ENCODE data around the gene CAPZA2.

GRCh38 chr7:116897661-116898060 is 35.3 kb downstream of the CAPZA2 start:
- TF ChIP-seq EP300 (IDR thresholded peaks at IDR 0.05; ENCODE audit: borderline replicate concordance) (no peak), REST (IDR thresholded peaks at IDR 0.05; ENCODE audit: low read depth) (no peak), TEAD4 (IDR thresholded peaks at IDR 0.05) (no peak), CEBPB (IDR thresholded peaks at IDR 0.05) (no peak), TAF1 (IDR thresholded peaks at IDR 0.05; ENCODE audit: low read depth) (no peak), MAX (IDR thresholded peaks at IDR 0.05) (no peak), ZBTB7A (IDR thresholded peaks at IDR 0.05; ENCODE audit: low read depth) (no peak), CREB1 (IDR thresholded peaks at IDR 0.05; ENCODE audit: low read depth) (no peak), TCF12 (IDR thresholded peaks at IDR 0.05; ENCODE audit: low read depth) (no peak)

All from Ishikawa (cell line).